CD4-positive, alpha-beta T cell (primary cell): ENCODE measurements around the gene FANCG. TPM values are rescaled to one million over a fixed set of nuclear protein-coding genes. Genes with fewer than 3 reads are reported as not detected.

Experiments
- ATAC-seq: fragments of 200-7000 bp; cut with Tn5 transposase; one replicate; pipeline ENCODE4 v1.10.0; 2022; ENCODE audit warnings: mild to moderate bottlenecking; ENCODE audit not compliant: poor library complexity
- CTCF ChIA-PET: fragments of 350-600 bp; sonication (Branson Sonifier 250); formaldehyde crosslinking; loops from one replicate; lab custom pipeline; 2021; ENCODE audit warnings: antibody characterized with exemption, inconsistent platforms; lab: Charles Lee
- POLR2A ChIA-PET: fragments of 350-600 bp; sonication (Branson Sonifier 250); formaldehyde crosslinking; loops from one replicate; lab custom pipeline; 2021; ENCODE audit warnings: antibody characterized with exemption, inconsistent platforms; lab: Charles Lee
- DNase-seq, 14 experiments: peaks; one replicate each; pipeline ENCODE4 v3.0.0-alpha.2; 2013 to 2020; ENCODE audit warnings: mixed read lengths in 2 of 14
- H3K27ac ChIP-seq, 2 donors: one replicate each; pipeline versions ENCODE4 v1.5.1 to v1.7.0; 2013; ENCODE audit warnings: low read length in 2 of 2, low read depth in 1 of 2, mild to moderate bottlenecking in 1 of 2
- H3K27me3 ChIP-seq, 2 experiments: 1 replicate in 1 of 2; 2 replicates in 1 of 2; pipeline versions ENCODE4 v1.6.1 to v1.7.0; 2013; ENCODE audit warnings: low read length in 2 of 2, control low read depth in 1 of 2, mild to moderate bottlenecking in 1 of 2, moderate library complexity in 1 of 2; ENCODE audit not compliant: insufficient read depth in 2 of 2, control insufficient read depth in 1 of 2
- H3K36me3 ChIP-seq: one replicate; pipeline ENCODE4 v1.6.1; 2013; ENCODE audit warnings: low read length, control low read depth; ENCODE audit not compliant: insufficient read depth
- H3K4me1 ChIP-seq: one replicate; pipeline ENCODE4 v1.6.1; 2013; ENCODE audit warnings: low read length, control low read depth; ENCODE audit not compliant: insufficient read depth
- H3K4me3 ChIP-seq: one replicate; pipeline ENCODE4 v1.5.1; 2013; ENCODE audit warnings: mild to moderate bottlenecking, low read length, moderate library complexity
- H3K9me3 ChIP-seq, 2 experiments: 1 replicate in 1 of 2; 2 replicates in 1 of 2; pipeline versions ENCODE4 v1.6.1 to v1.7.0; 2013; ENCODE audit warnings: low read length in 2 of 2, mild to moderate bottlenecking in 2 of 2, control low read depth in 1 of 2, moderate library complexity in 1 of 2; ENCODE audit not compliant: control insufficient read depth in 1 of 2, insufficient read depth in 1 of 2
- H3K27ac Mint-ChIP-seq: one replicate; pipeline ENCODE4 v1.8.0; 2020; ENCODE audit warnings: mixed read lengths
- H3K27me3 Mint-ChIP-seq: one replicate; pipeline ENCODE4 v1.8.0; 2021; ENCODE audit warnings: mixed read lengths
- H3K36me3 Mint-ChIP-seq: one replicate; pipeline ENCODE4 v1.8.0; 2021; ENCODE audit warnings: low read depth, mixed read lengths
- H3K4me1 Mint-ChIP-seq: one replicate; pipeline ENCODE4 v1.8.0; 2021; ENCODE audit warnings: low read depth, mixed read lengths
- H3K4me3 Mint-ChIP-seq: one replicate; pipeline ENCODE4 v1.8.0; 2020; ENCODE audit warnings: mild to moderate bottlenecking, mixed read lengths
- H3K9me3 Mint-ChIP-seq: one replicate; pipeline ENCODE4 v1.8.0; 2020; ENCODE audit warnings: mixed read lengths
- intact Hi-C, 2 experiments: fragments of 100-400 bp; cut with DNase I in 1 of 2; cut with micrococcal nuclease in 1 of 2; formaldehyde crosslinking; loops; one replicate each; pipeline versions ENCODE4 v1.15.1 to v1.9.0; 2023 to 2025; cut with DNase I, micrococcal nuclease
- total RNA-seq, 174 experiments: library from RNA in 2 of 174; stranded (reverse) in 2 of 174; gene quantifications; one replicate each; pipeline ENCODE4 v1.2.3 and lab custom pipeline; 2021 to 2026
- TF ChIP-seq, protein P1 (sequence below): fragments of 200-600 bp; IDR thresholded peaks from one replicate; pipeline ENCODE4 v1.8.0; 2022; ENCODE audit warnings: antibody characterized with exemption, mild to moderate bottlenecking

Gene FANCG
- total RNA-seq, 2 experiments from 2014 or later: 21.7 to 24.6 TPM

DNA sequence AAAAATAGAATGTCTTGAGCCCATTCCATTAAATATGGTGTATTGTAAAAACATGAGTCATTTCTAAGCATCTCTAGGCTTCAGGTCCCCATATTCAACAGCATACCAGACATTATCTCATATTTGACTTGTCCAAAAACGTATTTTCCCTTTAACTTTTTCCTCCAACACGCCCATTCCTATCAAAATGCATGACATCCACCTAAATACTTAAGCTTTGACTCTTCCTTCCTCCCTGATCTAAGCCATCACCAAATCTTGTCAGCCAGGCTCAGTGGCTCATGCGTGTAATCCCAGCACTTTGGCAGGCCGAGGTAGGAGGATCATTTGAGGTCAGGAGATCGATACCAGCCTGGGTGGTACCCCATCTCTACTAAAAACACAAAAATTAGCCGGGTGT lies 31.2 kb downstream of the FANCG start:
- intact Hi-C loops: no loop called here
- no peak overlapping the region for H3K27ac ChIP-seq
- no peaks in the 10 kb centered on the region for H3K4me1 ChIP-seq
- no peaks in the 10 kb centered on the region for H3K27me3 ChIP-seq
- Mint-ChIP-seq H3K27ac (no peak overlapping the region), H3K4me1 (peaks cover 5% of the 10 kb centered on the region), H3K36me3 (peaks cover 44% of the 10 kb centered on the region), H3K4me3 (no peak overlapping the region), H3K27me3 (no peaks in the 10 kb centered on the region), H3K9me3 (no peaks in the 10 kb centered on the region)
- no peak overlapping the region for H3K4me3 ChIP-seq
- POLR2A ChIA-PET: no interaction called here
- TF ChIP-seq, protein P1, sequence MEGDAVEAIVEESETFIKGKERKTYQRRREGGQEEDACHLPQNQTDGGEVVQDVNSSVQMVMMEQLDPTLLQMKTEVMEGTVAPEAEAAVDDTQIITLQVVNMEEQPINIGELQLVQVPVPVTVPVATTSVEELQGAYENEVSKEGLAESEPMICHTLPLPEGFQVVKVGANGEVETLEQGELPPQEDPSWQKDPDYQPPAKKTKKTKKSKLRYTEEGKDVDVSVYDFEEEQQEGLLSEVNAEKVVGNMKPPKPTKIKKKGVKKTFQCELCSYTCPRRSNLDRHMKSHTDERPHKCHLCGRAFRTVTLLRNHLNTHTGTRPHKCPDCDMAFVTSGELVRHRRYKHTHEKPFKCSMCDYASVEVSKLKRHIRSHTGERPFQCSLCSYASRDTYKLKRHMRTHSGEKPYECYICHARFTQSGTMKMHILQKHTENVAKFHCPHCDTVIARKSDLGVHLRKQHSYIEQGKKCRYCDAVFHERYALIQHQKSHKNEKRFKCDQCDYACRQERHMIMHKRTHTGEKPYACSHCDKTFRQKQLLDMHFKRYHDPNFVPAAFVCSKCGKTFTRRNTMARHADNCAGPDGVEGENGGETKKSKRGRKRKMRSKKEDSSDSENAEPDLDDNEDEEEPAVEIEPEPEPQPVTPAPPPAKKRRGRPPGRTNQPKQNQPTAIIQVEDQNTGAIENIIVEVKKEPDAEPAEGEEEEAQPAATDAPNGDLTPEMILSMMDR: no peak
- no peaks in the 10 kb centered on the region for H3K9me3 ChIP-seq
- DNase-seq: no peak
- CTCF ChIA-PET: interaction anchor here (1.8 kb wide), 1 partner anchor 149 kb away, joined by 4 read pairs; no protein-coding TSS in a partner anchor
- no peak for ATAC-seq
- H3K36me3 ChIP-seq: peaks cover 26% of the 10 kb centered on the region

DNA sequence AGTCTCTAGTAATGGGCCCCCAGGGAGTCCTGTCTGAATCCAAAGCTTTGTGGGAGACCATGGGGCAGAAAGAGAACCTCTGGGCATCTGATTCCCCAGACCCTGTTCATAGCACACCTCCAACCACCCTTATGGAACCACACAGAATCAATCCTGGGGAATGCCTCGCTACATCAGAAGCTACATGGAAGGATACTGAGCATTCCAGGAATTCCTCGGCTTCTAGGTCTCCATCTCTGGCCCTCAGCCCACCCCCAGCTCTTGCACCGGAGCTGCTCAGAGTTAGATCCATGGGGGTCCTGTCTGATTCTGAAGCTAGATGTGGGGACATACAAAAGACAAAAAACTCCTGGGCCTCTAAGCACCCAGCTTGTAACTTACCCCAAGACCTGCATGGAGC lies 35.7 kb downstream of the FANCG start:
- no peak for DNase-seq
- intact Hi-C loops: no loop called here
- peaks cover 31% of the 10 kb centered on the region for H3K36me3 ChIP-seq
- Mint-ChIP-seq H3K27me3 (no peaks in the 10 kb centered on the region), H3K4me3 (no peak overlapping the region), H3K27ac (no peak overlapping the region), H3K36me3 (peaks cover 33% of the 10 kb centered on the region), H3K4me1 (no peaks in the 10 kb centered on the region), H3K9me3 (no peaks in the 10 kb centered on the region)
- H3K27me3 ChIP-seq: no peaks in the 10 kb centered on the region
- CTCF ChIA-PET: interaction anchor here (1.3 kb wide), 1 partner anchor 9 kb away, joined by 3 read pairs; no protein-coding TSS in a partner anchor
- no peak for ATAC-seq
- H3K4me3 ChIP-seq: no peak overlapping the region
- POLR2A ChIA-PET: interaction anchor here (1.4 kb wide), 1 partner anchor 11 kb away, joined by 3 read pairs; no protein-coding TSS in a partner anchor
- H3K9me3 ChIP-seq: no peaks in the 10 kb centered on the region
- no peak overlapping the region for H3K27ac ChIP-seq
- H3K4me1 ChIP-seq: no peaks in the 10 kb centered on the region
- TF ChIP-seq, protein P1: no peak

DNA sequence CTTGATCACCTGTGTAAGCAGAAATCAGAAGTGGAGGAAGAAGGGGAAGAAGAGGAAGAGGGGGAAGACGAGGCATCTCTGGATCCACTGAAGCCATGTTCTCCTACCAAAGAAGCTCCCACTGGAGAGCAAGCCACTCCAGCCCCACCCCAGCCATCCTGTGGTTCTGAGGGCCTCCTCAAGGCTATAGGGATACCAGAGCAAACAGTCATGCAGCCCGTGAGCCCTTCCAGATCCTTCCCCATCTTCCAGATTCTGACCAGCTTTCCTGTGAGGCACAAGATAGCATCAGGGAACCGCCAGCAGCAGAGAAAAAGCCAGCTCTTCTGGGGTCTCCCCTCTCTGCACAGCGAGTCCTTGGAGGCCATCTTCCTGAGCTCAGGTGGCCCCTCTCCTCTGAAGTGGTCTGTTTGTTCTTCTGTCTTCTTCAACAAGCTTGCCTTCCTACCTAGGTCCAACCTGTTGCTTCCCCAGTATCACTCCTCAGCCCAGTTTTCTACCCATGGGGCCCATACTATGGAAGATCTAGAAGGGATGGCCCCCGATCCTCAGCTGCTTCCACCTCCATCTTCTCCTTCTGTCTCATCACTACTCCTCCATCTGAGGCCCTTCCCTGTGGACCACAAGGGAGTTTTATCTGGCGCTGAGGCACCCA lies 36.7 kb downstream of the FANCG start:
- H3K4me3 Mint-ChIP-seq: no peak overlapping the region
- DNase-seq (no peak), ATAC-seq (no peak)
- intact Hi-C loops: no loop called here
- TF ChIP-seq, protein P1: no peak
- H3K27me3 ChIP-seq: no peaks in the 10 kb centered on the region
- no peaks in the 10 kb centered on the region for H3K4me1 Mint-ChIP-seq
- ChIA-PET POLR2A (interaction anchor here (1.0 kb wide), 1 partner anchor 28 kb away, joined by 3 read pairs; no protein-coding TSS in a partner anchor), CTCF (interaction anchor here (1.3 kb wide), 1 partner anchor 10 kb away, joined by 3 read pairs; no protein-coding TSS in a partner anchor)
- H3K4me1 ChIP-seq: no peaks in the 10 kb centered on the region
- H3K27ac Mint-ChIP-seq: no peak overlapping the region
- H3K9me3 ChIP-seq: no peaks in the 10 kb centered on the region
- peaks cover 23% of the 10 kb centered on the region for H3K36me3 Mint-ChIP-seq
- H3K27ac ChIP-seq: no peak overlapping the region
- H3K27me3 Mint-ChIP-seq: no peaks in the 10 kb centered on the region
- peaks cover 29% of the 10 kb centered on the region for H3K36me3 ChIP-seq
- no peaks in the 10 kb centered on the region for H3K9me3 Mint-ChIP-seq
- H3K4me3 ChIP-seq: no peak overlapping the region
